Activated T-helper 2 cell treated with anti-CD3 and anti-CD28 coated beads, Interferon-gamma antibody, Interleukin-2, Interleukin-4, amounts not matched to agents 10 μg/mL and 5 μg/mL and 100 μg/mL, durations not matched to agents 14 hours and 24 hours and 36 hours (primary cell): ENCODE measurements around the gene PSMB1. TPM values are rescaled to one million over a fixed set of nuclear protein-coding genes. Genes with fewer than 3 reads are reported as not detected.

ENCODE experiments used
- DNase-seq: peaks from one replicate; pipeline ENCODE4 v3.0.0; 2021; ENCODE audit warnings: low spot score
- H3K27ac Mint-ChIP-seq: one replicate; pipeline ENCODE4 v1.8.0; 2021; ENCODE audit warnings: mixed read lengths
- H3K27me3 Mint-ChIP-seq: one replicate; pipeline ENCODE4 v1.8.0; 2021; ENCODE audit warnings: low read depth, mixed read lengths
- H3K36me3 Mint-ChIP-seq: one replicate; pipeline ENCODE4 v1.8.0; 2021; ENCODE audit warnings: low read depth, mixed read lengths
- H3K4me1 Mint-ChIP-seq: one replicate; pipeline ENCODE4 v1.8.0; 2021; ENCODE audit warnings: low read depth, mixed read lengths
- H3K4me3 Mint-ChIP-seq: one replicate; pipeline ENCODE4 v1.8.0; 2021; ENCODE audit warnings: low read depth, mild to moderate bottlenecking, moderate library complexity, mixed read lengths
- H3K9me3 Mint-ChIP-seq: one replicate; pipeline ENCODE4 v1.8.0; 2021; ENCODE audit warnings: mixed read lengths
- intact Hi-C: fragments of 100-400 bp; cut with micrococcal nuclease; formaldehyde crosslinking; loops from one replicate; pipeline ENCODE4 v1.15.1; 2023
- total RNA-seq: library from RNA; stranded (reverse); gene quantifications from 2 replicates; pipeline ENCODE4 v1.2.3, GENCODE V29; 2022

The PSMB1 gene
- total RNA-seq, 1 donor from 2014 or later, result 277 TPM

DNA sequence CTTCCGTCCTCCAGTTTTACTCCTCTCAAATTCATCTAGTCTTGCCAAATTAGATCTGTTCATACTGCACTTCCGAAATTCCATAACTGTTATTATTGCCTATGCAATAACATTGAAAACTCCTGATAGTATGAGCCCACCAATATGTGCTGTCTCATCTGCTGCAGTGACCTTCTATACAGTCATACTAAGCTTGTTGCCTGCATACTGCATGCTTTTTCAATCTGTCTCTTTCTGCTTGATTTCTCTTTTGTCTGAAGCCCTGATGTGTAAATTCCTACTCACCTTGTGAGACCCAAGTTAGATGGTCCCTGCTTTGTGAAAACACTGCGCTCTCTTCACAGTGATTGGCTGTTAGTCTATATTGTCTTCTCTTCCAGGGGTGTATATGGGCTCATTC is 2.2 kb upstream of the PSMB1 start:
- intact Hi-C loops, result loop anchor here (2.0 kb wide), 2 partner anchors 249 to 833 kb away; partner anchors contain the start of gene FAM120B
- Mint-ChIP-seq H3K27ac (no peak overlapping the region), H3K9me3 (no peaks in the 10 kb centered on the region), H3K27me3 (no peaks in the 10 kb centered on the region), H3K4me1 (peaks cover 26% of the 10 kb centered on the region), H3K4me3 (no peak overlapping the region), H3K36me3 (peaks cover 40% of the 10 kb centered on the region)
- no peak for DNase-seq

DNA sequence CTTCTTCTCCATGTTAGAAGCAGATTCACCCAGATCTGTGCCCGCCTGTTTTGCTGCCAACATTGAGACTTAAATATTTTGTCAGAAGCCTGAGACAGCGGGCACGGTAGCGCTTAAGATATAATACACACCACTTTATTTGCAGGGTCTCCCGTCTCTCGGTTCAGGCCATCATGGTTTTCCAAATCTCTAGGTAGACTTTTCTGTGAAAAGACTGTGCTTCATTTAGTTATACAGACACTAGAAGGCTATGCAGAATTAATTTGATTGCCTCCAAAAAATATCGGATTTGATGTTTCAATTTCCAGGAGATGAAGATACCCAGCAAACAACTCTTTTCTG is 1.7 kb upstream of the PSMB1 start:
- Mint-ChIP-seq H3K36me3 (peaks cover 41% of the 10 kb centered on the region), H3K4me1 (peaks cover 31% of the 10 kb centered on the region), H3K4me3 (no peak overlapping the region), H3K27ac (no peak overlapping the region), H3K27me3 (no peaks in the 10 kb centered on the region), H3K9me3 (no peaks in the 10 kb centered on the region)
- intact Hi-C loops, result loop anchor here (1.0 to 2.0 kb wide), 5 partner anchors 30 to 852 kb away; partner anchors contain the start of genes C6orf120, DYNLT2, ERMARD and FAM120B
- DNase-seq, result no peak

DNA sequence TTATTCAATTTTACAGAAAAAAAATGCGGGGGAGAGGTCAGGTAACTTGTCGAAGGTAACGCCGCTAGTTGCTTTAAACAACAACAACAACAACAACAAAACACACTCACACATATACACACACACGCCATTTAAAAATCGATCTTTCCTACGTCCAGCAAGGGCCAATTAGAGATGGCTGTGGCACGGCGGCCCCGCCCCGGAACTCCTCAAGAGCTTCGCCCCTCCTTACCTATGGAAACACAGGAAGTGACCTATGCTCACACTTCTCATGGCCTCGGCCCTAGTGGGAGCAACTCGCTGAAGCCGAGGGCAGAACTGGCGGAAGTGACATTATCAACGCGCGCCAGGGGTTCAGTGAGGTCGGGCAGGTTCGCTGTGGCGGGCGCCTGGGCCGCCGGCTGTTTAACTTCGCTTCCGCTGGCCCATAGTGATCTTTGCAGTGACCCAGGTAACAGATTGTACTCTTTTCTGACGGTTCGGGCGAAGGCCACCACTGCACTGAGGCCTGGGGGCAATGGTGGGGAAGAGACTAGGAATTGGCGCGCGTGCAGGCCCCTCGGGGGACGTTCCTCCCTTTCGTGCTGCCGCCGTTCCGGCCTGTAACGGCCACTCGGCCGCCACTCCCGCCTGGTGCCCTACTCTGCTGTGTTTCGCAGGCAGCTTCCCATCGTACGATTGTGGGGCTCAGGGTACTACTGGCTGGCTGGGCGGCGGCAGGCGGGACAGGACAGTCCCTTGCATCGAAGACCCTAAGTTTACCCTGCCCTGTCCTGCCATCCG is 1.1 kb upstream of the PSMB1 start, which contains the start of gene TBP:
TSS of gene TBP (plus strand) at position 357 of the 783 bp plus-strand sequence. CDS start 2,661 bp downstream, outside the sequence.
- Mint-ChIP-seq H3K4me3 (no peak within 1 kb of the TSS), H3K4me1 (peaks cover 34% of the 10 kb centered on the region)
- intact Hi-C loops, result loop anchor here (1.0 to 2.0 kb wide), 5 partner anchors 30 to 852 kb away; partner anchors contain the start of genes C6orf120, DYNLT2, ERMARD and FAM120B

DNA sequence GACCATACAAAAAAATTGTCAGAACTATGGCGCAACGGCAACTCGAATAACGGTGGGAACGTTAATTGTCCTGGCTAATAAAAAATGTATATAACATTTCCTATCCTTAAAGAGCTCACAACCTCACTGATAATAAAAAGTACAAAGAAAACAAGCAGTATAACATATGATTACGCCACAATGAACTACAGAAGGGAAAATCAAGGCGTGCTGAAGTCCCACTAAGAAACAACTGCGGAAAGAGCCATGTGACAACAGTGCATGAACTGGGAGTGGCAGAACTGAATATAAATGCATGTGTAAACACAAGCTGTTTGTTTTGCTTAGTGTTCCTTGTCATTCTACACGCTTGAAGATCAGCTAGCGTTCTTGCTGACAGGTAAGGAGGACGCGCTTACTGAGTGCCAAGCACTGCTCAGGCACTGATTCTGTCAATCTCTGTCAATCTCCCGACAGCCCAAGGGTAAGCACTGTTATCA is 466 bp upstream of the PSMB1 start:
- no peak for DNase-seq
- peaks cover 35% of the 10 kb centered on the region for H3K4me1 Mint-ChIP-seq
- H3K27me3 Mint-ChIP-seq, result no peaks in the 10 kb centered on the region
- intact Hi-C loops, result loop anchor here (1.0 to 2.0 kb wide), 5 partner anchors 31 to 851 kb away; partner anchors contain the start of genes C6orf120, DYNLT2, ERMARD and FAM120B
- H3K9me3 Mint-ChIP-seq, result no peaks in the 10 kb centered on the region
- peaks cover 42% of the 10 kb centered on the region for H3K36me3 Mint-ChIP-seq
- H3K27ac Mint-ChIP-seq, result no peak overlapping the region
- no peak overlapping the region for H3K4me3 Mint-ChIP-seq

More for the DNA sequence above, 1.1 kb upstream of the PSMB1 start, which contains the start of gene TBP:
- no peaks in the 10 kb centered on the region for H3K27me3 Mint-ChIP-seq
- DNase-seq, result peak; percentile 96
- peaks cover 41% of the 10 kb centered on the region for H3K36me3 Mint-ChIP-seq
- H3K9me3 Mint-ChIP-seq, result no peaks in the 10 kb centered on the region
- no peak within 1 kb of the TSS for H3K27ac Mint-ChIP-seq

DNA sequence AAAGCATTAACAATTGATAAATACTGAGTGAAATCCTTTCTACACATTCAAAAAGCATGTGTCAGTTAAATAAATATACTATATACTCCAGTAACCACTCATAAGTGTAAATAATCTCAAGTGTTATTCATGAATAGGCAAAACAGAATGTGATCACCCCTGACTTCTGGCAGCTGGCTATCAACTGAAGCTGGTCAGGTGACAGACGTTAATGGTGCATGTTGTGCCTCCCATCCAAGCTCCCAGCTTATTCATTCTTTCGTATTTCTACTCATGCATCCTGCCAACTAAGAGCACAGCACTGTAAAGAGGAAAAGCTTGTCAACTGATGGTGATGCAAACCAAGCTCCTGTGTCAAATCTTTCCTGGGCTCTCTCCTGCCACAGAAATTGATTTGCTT is 7.7 kb downstream of the PSMB1 start:
- Mint-ChIP-seq H3K4me1 (peaks cover 29% of the 10 kb centered on the region), H3K27me3 (no peaks in the 10 kb centered on the region), H3K9me3 (no peaks in the 10 kb centered on the region)

DNA sequence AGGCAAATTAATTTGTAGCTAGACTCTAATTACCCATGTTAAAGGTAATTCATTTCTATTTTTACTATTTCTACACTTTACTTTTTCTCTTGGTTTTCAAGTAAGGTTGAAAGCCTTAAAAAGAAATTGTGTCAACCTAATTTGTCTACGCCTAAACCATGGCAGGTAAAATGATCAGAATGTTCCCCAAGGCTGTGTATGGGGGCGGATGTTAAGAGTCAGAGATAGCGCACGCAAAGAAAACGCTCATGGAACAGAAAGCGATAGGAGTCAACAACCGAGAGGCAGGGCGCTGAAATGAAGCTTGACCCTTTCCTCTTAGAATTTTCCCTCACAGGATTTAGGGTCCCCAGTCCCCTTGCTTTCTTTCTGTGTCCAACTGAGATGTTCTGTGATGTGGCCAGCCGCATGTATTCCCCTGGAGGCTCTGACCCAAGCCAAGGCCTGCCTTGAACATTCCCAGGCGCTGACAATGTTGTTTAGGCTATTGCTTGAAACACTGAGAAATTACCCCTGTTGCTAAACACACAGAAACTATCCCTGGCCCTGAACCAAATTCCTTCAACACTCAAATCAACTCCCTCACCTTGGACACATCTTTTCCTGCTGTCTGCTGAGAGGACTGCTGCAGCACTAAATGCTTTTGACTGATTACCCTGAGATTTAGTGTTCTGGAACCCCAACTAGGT is 10.9 kb downstream of the PSMB1 start:
- H3K27ac Mint-ChIP-seq, result no peak overlapping the region
- no peaks in the 10 kb centered on the region for H3K9me3 Mint-ChIP-seq
- peaks cover 94% of the 10 kb centered on the region for H3K36me3 Mint-ChIP-seq
- intact Hi-C loops, result no loop called here
- no peak for DNase-seq
- no peaks in the 10 kb centered on the region for H3K27me3 Mint-ChIP-seq
- H3K4me1 Mint-ChIP-seq, result peaks cover 9% of the 10 kb centered on the region
- H3K4me3 Mint-ChIP-seq, result no peak overlapping the region

More for the DNA sequence above, 7.7 kb downstream of the PSMB1 start:
- H3K27ac Mint-ChIP-seq, result no peak overlapping the region
- H3K4me3 Mint-ChIP-seq, result no peak overlapping the region
- intact Hi-C loops, result no loop called here
- DNase-seq, result no peak
- peaks cover 95% of the 10 kb centered on the region for H3K36me3 Mint-ChIP-seq

DNA sequence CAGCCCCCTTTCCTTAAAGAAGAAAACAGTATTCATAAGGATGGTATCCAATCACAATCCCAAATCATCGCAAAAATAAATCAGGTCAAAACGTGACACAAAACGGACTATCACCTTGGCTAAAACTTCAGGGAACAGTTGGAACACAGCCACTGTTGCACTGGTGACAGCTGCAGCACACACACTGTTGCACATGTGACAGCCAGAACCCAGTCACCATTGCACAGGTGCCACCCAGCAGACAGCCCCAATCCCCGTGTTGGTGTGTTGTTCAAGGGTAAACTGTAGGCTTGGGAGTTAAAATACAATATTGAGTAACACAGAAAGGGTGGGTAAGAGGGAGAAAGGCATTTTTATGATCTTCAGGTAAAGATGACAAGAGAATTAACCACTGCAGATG is 15.8 kb downstream of the PSMB1 start:
- no peaks in the 10 kb centered on the region for H3K27me3 Mint-ChIP-seq
- no peak for DNase-seq
- H3K36me3 Mint-ChIP-seq, result peaks cover 80% of the 10 kb centered on the region
- no peak overlapping the region for H3K27ac Mint-ChIP-seq
- H3K4me3 Mint-ChIP-seq, result no peak overlapping the region
- no peaks in the 10 kb centered on the region for H3K9me3 Mint-ChIP-seq
- intact Hi-C loops, result loop anchor here (10.0 kb wide), 1 partner anchor 1643 kb away; no protein-coding TSS in a partner anchor
- H3K4me1 Mint-ChIP-seq, result peaks cover 9% of the 10 kb centered on the region

DNA sequence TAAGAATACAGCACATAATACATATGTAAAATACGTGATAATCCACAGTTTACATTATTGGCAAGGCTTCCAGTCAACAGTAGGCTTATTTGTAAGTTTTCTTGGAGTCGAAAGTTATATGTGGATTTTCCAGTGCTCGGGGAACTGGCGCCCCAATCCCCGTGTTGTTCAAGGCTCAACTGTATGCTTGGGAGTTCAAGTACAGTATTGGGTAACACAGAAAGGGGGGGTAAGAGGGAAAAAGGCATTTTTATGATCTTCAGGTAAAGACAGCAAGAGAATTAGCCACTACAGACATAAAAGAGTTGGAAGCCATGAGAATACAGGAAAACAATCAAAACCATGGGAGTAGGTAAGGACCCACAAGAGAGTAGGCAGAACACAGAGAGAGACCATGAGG is 16.4 kb downstream of the PSMB1 start:
- Mint-ChIP-seq H3K27ac (no peak overlapping the region), H3K9me3 (no peaks in the 10 kb centered on the region), H3K36me3 (peaks cover 74% of the 10 kb centered on the region), H3K27me3 (no peaks in the 10 kb centered on the region), H3K4me3 (no peak overlapping the region), H3K4me1 (peaks cover 9% of the 10 kb centered on the region)
- intact Hi-C loops, result loop anchor here (10.0 kb wide), 1 partner anchor 1642 kb away; no protein-coding TSS in a partner anchor
- no peak for DNase-seq

DNA sequence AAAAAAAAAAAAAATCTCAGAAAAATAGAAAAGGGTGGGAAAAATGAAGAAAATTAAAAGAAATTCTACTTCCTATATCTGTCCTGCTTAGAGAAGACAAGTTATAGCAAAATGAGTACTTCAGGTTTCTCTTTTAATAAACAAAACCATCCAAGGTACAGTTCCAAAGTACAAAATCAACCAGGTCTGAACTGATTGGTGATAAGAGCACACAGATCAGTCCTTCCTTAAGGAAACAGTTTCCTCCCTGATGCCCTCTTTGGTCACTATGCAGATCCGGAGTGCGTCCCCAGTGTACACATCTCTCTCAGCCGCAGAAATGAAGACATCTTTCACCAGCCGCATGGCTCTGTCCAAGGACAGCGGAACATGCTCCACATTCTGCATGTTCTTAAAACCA is 18.1 kb downstream of the PSMB1 start:
- no peaks in the 10 kb centered on the region for H3K9me3 Mint-ChIP-seq
- no peak overlapping the region for H3K27ac Mint-ChIP-seq
- intact Hi-C loops, result loop anchor here (10.0 kb wide), 1 partner anchor 1640 kb away; no protein-coding TSS in a partner anchor
- H3K27me3 Mint-ChIP-seq, result no peaks in the 10 kb centered on the region
- no peak overlapping the region for H3K4me3 Mint-ChIP-seq
- DNase-seq, result no peak
- peaks cover 59% of the 10 kb centered on the region for H3K36me3 Mint-ChIP-seq
- peaks cover 2% of the 10 kb centered on the region for H3K4me1 Mint-ChIP-seq

DNA sequence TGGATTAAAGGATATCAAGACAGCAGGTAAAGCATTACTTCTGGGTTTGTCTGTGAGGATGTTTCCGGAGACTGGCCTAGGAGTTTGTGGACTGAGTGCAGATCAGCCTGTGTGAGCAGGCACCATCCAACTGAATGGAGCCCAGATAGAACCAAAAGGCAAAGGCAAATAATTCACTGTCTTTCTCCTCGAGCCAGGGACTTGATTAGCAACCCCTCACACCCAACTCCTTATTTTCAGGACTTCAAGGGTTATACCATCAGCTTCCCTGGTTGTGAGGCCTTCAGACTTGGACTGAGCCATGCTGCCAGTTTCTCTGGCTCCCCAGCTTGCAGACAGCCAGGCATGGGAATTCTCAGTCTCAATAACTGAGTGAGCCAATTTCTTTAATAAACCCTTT is 19.3 kb downstream of the PSMB1 start:
- peaks cover 47% of the 10 kb centered on the region for H3K36me3 Mint-ChIP-seq
- H3K9me3 Mint-ChIP-seq, result no peaks in the 10 kb centered on the region
- H3K4me1 Mint-ChIP-seq, result peaks cover 2% of the 10 kb centered on the region
- no peaks in the 10 kb centered on the region for H3K27me3 Mint-ChIP-seq
- H3K4me3 Mint-ChIP-seq, result no peak overlapping the region
- intact Hi-C loops, result loop anchor here (10.0 kb wide), 1 partner anchor 1639 kb away; no protein-coding TSS in a partner anchor
- DNase-seq, result no peak
- H3K27ac Mint-ChIP-seq, result no peak overlapping the region

DNA sequence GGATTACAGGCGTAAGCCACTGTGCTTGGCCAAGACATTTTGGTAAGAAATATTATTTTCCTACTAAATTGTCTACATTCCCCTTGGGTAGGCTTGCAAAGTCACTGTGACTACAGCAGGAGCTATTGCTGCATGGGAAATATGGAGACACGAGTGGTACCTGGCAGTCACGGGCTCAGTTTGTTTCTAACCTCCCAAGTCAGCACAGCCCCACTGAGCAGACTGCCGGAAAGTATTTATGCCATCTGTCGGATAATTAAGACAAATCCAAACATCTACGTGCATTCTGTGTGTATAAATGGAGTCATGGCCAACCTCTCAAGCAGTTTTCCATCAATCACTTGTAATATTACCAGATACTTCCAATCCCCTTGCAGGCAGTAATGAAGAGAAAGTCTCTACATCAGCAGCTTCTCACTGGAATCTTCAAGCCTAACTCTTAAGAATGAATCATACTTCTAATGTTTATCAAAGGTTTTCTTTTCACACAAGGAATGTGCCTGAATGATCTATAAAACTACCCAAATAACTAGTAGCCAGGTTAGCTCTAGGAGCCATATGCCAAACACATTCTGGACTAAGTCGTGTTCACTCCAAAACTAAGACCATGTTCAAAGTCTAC is 20.1 kb downstream of the PSMB1 start:
- H3K4me3 Mint-ChIP-seq, result no peak overlapping the region
- peaks cover 8% of the 10 kb centered on the region for H3K4me1 Mint-ChIP-seq
- H3K9me3 Mint-ChIP-seq, result no peaks in the 10 kb centered on the region
- H3K27me3 Mint-ChIP-seq, result no peaks in the 10 kb centered on the region
- no peak for DNase-seq
- H3K36me3 Mint-ChIP-seq, result peaks cover 42% of the 10 kb centered on the region
- intact Hi-C loops, result loop anchor here (10.0 kb wide), 1 partner anchor 1638 kb away; no protein-coding TSS in a partner anchor
- H3K27ac Mint-ChIP-seq, result no peak overlapping the region

DNA sequence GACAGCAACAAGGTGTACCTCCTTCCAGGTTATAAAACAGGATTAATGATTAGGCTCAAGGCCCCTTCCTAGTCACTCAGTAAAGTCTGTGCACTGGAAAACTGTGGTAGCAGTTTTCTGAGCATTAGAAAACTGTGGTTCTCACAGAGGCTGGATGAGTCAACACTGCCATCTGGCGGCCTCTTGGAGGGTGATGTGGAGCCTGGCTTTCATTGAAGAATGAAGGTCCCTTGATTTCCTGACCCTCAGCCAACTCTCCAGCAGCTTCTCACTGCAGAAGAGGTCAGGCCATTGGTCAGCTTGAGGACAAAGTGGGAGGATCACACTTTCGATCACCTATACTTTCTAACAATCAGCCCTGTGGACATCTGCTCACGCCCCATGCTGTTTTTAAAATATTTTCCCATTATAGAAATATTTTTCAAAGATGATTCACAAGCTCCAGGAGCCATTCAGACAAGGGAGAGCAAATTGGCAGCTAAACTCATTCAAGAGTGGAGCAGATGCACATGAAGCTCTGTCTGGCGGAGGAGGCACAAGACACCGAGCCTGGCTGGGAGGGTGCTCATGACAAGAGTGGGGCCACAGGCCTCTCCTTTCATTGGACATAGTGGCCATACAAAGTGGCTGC is 23.2 kb downstream of the PSMB1 start:
- DNase-seq, result peak; percentile 39
- no peak overlapping the region for H3K4me3 Mint-ChIP-seq
- no peaks in the 10 kb centered on the region for H3K9me3 Mint-ChIP-seq
- H3K4me1 Mint-ChIP-seq, result peaks cover 5% of the 10 kb centered on the region
- H3K27me3 Mint-ChIP-seq, result peaks cover 10% of the 10 kb centered on the region
- no peak overlapping the region for H3K27ac Mint-ChIP-seq
- intact Hi-C loops, result loop anchor here (1.0 to 10.0 kb wide), 2 partner anchors 699 to 1635 kb away; no protein-coding TSS in a partner anchor
- peaks cover 17% of the 10 kb centered on the region for H3K36me3 Mint-ChIP-seq
